Measurements from ENCODE around the gene CNTNAP2.

CNTNAP2 gene

GRCh38 chr7:147809786-147810185 is 1693.2 kb downstream of the CNTNAP2 start:
- DNase-seq (ENCODE audit: low read depth in 2 of 3, low spot score in 2 of 3), result no peak

- no peak for DNase-seq (ENCODE audit: low read depth in 2 of 3, low spot score in 2 of 3)
Observed at GRCh38 chr7:147810269-147810668, 1693.7 kb downstream of the CNTNAP2 start.

DNA sequence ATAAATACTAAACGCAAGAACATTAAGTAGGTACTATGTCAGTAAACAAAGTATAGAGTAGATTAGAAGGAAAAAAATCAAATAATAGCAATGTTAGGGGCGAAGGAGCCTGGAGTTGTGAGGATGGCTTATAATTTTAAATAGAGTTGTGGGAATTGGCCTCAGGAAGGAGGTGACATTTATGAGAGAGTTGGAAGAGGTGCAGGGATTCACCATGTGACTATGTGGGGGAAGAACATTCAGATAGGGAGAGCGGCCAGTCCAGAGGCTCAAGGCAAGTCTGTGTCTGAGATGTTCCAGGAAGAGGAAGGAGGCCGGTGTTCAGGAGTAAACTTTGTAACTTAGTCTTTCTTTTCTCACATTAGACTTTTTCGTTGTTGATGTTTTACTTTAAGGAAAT is 1695.3 kb downstream of the CNTNAP2 start:
- DNase-seq (ENCODE audit: low read depth in 2 of 3, low spot score in 2 of 3), result no peak

DNA sequence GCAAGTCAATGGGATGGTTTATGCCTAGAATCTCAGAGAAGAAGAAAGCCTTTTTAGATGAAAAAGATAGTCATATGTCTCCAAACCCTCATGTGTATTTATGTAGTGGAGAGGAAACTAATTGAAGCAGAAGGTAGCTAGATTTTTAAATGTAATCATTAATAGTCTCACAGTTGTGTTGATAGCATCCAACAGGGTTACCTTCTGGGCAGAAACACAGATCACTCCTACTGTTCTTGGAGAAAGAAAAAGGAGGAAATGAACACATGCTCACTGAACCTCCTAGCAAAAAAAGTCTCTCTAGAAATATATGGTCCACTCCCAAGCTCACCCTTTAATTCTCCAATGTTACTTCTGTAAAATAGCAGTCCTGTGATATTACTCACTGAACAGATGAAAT is 1696.7 kb downstream of the CNTNAP2 start:
- DNase-seq (ENCODE audit: low read depth in 2 of 3, low spot score in 2 of 3), result no peak

DNA sequence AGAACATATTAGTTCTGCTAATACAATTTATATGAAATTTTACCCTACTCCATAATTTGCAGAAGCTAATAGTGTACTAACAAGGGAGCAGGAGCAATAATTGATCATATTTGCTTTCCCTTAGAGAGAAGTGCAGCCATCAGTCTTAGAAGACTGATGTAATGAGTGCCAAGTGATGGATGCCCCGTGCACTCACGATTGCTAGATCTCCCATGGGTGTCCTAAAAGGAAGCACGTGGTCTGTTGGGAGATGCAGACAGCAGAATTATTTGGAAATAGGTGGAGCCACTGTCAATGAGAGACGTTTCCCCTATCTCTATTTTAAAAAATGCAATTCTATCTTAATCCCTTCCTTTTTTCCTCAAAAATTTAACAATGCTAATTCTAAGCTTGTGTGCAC is 1701.7 kb downstream of the CNTNAP2 start:
- DNase-seq (ENCODE audit: low read depth in 2 of 3, low spot score in 2 of 3), result no peak

DNA sequence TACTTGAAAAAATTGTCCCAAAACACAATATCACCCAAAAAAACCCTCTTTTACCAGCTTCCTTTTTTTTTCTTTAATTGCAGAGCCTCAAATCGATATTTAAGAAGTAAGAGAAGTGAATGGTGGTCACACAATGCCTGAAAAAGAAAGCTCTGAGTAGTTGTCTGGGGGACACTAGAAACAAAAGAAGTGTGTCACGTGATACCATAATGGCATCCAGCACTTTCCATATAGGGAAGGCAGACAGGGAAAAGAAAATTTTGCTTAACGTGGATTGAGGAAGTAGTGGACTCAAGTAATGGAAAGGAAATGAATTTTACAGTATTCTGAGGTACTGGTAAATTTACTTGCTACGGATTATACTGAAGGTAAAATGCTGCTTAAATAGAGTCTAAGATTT is 1708.1 kb downstream of the CNTNAP2 start:
- no peak for DNase-seq (ENCODE audit: low read depth in 2 of 3, low spot score in 2 of 3)

DNA sequence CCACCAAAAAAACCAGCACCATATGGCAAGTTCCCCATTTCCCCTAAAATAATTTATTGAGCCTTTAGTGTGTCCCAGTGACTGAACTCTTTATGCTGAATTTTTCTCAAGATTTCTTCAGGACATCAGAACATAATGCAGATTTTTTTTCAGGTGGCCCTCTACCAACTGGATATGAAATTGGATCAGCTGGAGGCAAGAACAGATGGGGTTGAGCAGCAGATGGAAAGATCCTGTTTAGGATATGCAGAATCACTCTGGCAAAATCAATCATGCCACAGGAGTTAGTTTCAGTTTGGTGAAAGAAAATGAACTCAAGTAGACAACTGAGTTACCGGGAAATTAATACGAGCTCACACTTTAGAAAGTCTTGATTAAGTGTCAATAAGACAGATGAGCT is 1712.4 kb downstream of the CNTNAP2 start:
- DNase-seq (ENCODE audit: low read depth in 2 of 3, low spot score in 2 of 3), result no peak

DNA sequence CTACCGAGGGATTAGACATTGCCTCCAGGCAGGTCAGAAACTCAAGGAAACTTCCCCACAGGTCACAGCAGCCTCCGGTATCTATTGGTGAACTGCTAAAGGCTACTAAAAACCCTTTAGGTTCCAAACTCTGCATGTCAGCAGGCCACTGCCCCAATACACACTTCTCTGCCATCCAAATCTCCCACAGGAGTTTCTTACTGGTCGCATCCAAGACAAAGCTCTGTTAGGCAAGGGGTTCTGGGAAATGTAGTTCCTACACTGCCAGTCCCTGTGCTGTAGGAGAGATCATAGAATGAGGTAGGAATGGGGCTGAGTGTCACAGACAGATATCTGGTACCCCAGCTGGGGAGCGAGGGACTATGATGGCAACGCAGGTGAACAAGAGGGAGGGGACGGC is 1717.0 kb downstream of the CNTNAP2 start:
- DNase-seq (ENCODE audit: low read depth in 2 of 3, low spot score in 2 of 3), result no peak

DNA sequence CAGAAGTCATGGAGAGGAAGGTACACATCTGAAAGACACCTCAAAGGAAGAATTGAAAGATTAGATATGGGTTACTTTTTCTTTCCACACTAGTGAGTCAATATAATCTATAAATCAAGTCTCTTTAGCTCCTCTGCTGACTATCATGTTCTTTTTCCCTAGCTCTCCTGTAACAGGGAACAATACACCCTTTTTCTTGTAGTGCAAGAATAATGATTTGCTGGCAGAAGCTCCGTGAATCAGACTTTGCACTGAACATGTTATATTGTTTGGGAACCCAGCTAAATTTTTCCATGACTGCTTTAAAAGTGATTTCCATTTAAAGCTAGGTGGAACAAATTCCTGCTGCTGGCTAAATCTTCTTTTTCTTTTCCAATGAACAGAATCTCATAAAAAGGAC is 1717.4 kb downstream of the CNTNAP2 start:
- DNase-seq (ENCODE audit: low read depth in 2 of 3, low spot score in 2 of 3), result no peak

- DNase-seq (ENCODE audit: low read depth in 2 of 3, low spot score in 2 of 3), result no peak
Observed at GRCh38 chr7:147852833-147853232, 1736.2 kb downstream of the CNTNAP2 start.

GRCh38 chr7:147857152-147858140 is 1740.8 kb downstream of the CNTNAP2 start:
- no peak for DNase-seq (ENCODE audit: low read depth in 2 of 3, low spot score in 2 of 3)

GRCh38 chr7:147858421-147858820 is 1741.8 kb downstream of the CNTNAP2 start:
- DNase-seq (ENCODE audit: low read depth in 2 of 3, low spot score in 2 of 3), result no peak

DNA sequence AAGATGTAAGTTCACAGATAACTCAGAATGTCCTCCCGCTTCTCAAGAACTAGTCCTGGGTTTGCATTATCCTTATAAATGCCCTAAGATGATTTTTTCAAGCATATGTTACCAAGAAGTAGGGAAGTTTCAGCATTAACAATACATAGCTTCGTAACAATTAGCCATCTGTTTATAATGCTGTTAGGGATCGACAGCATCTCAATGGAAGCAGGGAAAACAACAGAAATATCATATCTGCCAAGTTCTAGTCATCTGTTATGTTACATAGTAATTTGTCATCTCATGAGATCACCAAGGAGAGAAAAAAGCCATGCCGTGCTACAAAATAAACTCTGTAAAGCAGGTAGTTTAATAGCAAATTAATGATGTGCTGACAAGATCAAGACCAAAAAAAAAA is 1742.4 kb downstream of the CNTNAP2 start:
- DNase-seq (ENCODE audit: low read depth in 2 of 3, low spot score in 2 of 3), result no peak

DNA sequence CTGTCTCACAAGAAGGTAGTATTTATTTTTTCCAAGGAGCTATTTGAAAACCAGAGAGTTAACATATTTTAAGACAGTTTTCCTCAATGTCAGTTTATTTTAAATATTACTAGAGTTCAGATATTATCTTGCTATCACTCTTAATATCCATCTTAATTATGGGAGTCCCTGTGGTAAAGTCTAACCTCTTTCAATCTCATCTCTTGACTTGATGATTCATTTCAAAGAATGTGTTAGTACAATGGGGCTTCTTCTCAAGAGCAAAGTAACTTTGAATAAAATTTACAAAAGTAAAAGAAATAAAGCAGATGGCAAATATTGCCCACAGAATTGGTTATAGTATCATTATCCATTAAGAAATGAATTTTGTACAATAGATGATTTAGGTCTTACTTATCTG is 1742.9 kb downstream of the CNTNAP2 start:
- DNase-seq (ENCODE audit: low read depth in 2 of 3, low spot score in 2 of 3), result no peak

- DNase-seq (ENCODE audit: low read depth in 2 of 3, low spot score in 2 of 3), result no peak
Observed at GRCh38 chr7:147861058-147861716, 1744.6 kb downstream of the CNTNAP2 start.

DNA sequence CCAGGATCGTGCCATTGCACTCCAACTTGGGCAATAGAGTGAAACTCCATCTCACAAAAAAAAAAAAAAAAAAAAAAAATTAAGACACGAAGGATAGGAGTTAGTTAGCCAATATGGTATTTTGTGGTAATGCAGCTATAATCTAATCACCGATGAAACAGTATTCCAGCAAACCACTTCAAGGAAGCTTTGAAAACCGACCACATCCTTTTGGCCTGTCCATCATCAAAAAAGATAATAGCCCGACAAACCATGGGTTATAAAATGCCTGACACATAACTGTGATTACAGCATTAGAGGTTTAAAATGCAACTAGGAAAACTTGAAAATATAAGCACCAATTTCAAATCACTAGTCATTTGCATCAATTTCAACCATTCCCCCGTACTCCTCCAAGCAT is 1745.3 kb downstream of the CNTNAP2 start:
- no peak for DNase-seq (ENCODE audit: low read depth in 2 of 3, low spot score in 2 of 3)

- DNase-seq (ENCODE audit: low read depth in 2 of 3, low spot score in 2 of 3), result no peak
Observed at GRCh38 chr7:147869456-147869855, 1752.9 kb downstream of the CNTNAP2 start.

DNA sequence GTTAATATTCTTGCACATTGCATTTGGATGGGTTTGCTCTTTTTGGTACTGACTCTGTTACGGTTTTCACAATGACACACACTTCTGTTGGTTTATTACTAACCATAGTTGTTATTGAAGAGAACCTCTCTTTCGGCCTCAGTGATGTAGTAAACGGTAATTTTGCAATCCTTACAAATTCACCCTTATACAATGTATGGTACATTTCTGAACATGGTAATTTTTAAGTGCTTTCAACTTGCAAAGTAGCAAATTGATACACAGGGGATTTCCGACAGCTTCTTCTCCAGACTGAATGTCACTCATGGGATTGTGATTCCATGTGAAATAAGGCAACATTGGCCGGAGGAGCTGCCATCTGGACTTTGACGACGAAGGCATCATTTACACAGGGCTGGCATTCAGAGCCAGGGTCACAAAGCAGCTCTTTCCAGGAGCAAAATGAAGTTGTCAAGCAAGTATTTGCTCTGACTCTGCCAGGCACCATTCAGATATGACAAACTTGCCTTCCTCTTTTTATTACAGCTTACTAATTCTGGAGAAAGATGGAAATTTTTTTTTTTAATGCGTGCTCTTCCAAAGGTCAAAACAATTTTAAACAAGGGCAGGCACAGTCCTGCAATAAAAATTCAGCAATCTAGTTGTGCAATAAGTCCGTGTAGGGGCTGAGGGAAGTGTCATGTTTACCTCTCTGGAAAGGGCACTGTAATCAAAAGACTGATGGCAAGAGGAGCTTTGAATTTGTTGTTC is 1762.5 kb downstream of the CNTNAP2 start:
- no peak for DNase-seq (ENCODE audit: low read depth in 2 of 3, low spot score in 2 of 3)

- DNase-seq (ENCODE audit: low read depth in 2 of 3, low spot score in 2 of 3), result no peak
Observed at GRCh38 chr7:147885869-147886268, 1769.3 kb downstream of the CNTNAP2 start.

DNA sequence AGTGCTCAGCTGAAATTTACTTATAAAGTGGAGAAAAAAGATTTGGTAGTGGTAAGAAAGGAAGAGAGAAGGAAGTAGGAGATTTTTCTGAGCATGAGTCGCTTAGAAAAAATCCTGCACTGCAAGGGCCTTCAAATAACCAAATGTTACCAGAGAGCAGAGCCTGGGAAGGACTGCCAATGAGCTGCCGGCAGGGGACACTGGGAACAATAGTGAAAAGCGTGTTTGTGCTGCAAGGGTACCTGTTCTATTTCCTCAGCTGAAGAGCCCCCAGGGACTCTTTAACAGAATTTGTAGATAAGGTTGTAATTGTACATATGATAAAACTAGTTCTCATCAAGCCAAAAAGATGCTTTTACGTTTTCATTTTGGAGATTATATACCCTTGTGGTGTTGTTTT is 1777.7 kb downstream of the CNTNAP2 start:
- no peak for DNase-seq (ENCODE audit: low read depth in 2 of 3, low spot score in 2 of 3)

DNA sequence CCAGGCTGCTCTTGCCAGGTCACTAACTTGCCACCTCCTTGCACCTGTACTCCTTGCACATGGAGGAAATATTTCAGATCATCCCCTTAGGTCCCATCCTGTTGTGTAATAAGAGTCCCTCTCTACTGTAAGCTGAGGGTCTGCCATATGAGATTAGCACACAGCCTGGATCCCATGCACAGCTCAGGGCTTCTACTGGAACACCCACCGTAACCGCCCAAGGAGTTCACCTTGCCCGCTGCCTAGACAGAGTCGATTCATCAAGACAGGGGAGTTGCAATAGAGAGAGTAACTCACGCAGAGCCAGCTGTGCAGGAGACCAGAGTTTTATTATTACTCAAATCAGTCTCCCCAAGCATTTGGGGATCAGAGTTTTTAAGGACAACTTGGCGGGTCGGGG is 1779.5 kb downstream of the CNTNAP2 start:
- DNase-seq (ENCODE audit: low read depth in 2 of 3, low spot score in 2 of 3), result no peak
